ENCODE measurements around the gene CHTF18.
"Not testable (repeated sequence)": the region's sequence is repeated elsewhere in the genome, so short reads cannot be mapped to it uniquely, and the experiment has no call there.

The CHTF18 gene

GRCh38 chr16:813916-814412 lies 25.5 kb downstream of the CHTF18 start:
- no peak for DNase-seq

GRCh38 chr16:814974-815373 lies 26.6 kb downstream of the CHTF18 start:
- DNase-seq = no peak

- DNase-seq = no peak
Measured at GRCh38 chr16:815861-816260, 27.4 kb downstream of the CHTF18 start.

GRCh38 chr16:817001-817906 lies 28.8 kb downstream of the CHTF18 start:
- DNase-seq = no peak

- DNase-seq = no peak
Measured at GRCh38 chr16:818132-818531, 29.7 kb downstream of the CHTF18 start.

- no peak for DNase-seq
Measured at GRCh38 chr16:818592-818991, 30.2 kb downstream of the CHTF18 start.

GRCh38 chr16:819336-820043 lies 31.1 kb downstream of the CHTF18 start:
- DNase-seq = no peak

- DNase-seq = not testable (repeated sequence)
Measured at GRCh38 chr16:820044-820408, 31.6 kb downstream of the CHTF18 start.

- DNase-seq = no peak
Measured at GRCh38 chr16:820748-821147, 32.3 kb downstream of the CHTF18 start.

- no peak for DNase-seq
Measured at GRCh38 chr16:821751-822150, 33.3 kb downstream of the CHTF18 start.

- no peak for DNase-seq
Measured at GRCh38 chr16:822174-822908, 33.9 kb downstream of the CHTF18 start.

GRCh38 chr16:822909-823297 lies 34.5 kb downstream of the CHTF18 start:
- no peak for DNase-seq

GRCh38 chr16:824194-824593 lies 35.8 kb downstream of the CHTF18 start:
- DNase-seq = no peak

GRCh38 chr16:824601-825000 lies 36.2 kb downstream of the CHTF18 start:
- DNase-seq = no peak

- no peak for DNase-seq
Measured at GRCh38 chr16:825341-826061, 37.1 kb downstream of the CHTF18 start.

- DNase-seq = no peak
Measured at GRCh38 chr16:827513-827912, 39.1 kb downstream of the CHTF18 start.

GRCh38 chr16:828891-829290 lies 40.5 kb downstream of the CHTF18 start:
- no peak for DNase-seq

- DNase-seq = no peak
Measured at GRCh38 chr16:830107-830870, 41.9 kb downstream of the CHTF18 start.

- DNase-seq = no peak
Measured at GRCh38 chr16:830871-831570, 42.6 kb downstream of the CHTF18 start.

GRCh38 chr16:831571-832413 lies 43.4 kb downstream of the CHTF18 start:
- DNase-seq = no peak

Measured in activated CD4-positive, alpha-beta T cell treated with anti-CD3 and anti-CD28 coated beads for 1 hour (primary cell).